SK-N-SH (cell line): ENCODE measurements around the gene GPR146. TPM values are rescaled to one million over a fixed set of nuclear protein-coding genes. Genes with fewer than 3 reads are reported as not detected.

Experiments
- CTCF ChIA-PET: fragments of 300-600, 350-600 bp; formaldehyde crosslinking; extraction: SDS; loops from one replicate; lab custom pipeline; 2021; lab: Yijun Ruan, JAX
- POLR2A ChIA-PET: fragments of 350-600 bp; sonication (Branson Sonifier 250); formaldehyde crosslinking; extraction: SDS; loops from one replicate; lab custom pipeline; 2020; ENCODE audit warnings: antibody characterized with exemption, inconsistent platforms; lab: Yijun Ruan, JAX
- DNase-seq: peaks from one replicate; pipeline ENCODE4 v3.0.0; 2012
- H2AFZ ChIP-seq: fragments of 200-600 bp; sonication (generic); 2 replicates; pipeline ENCODE4 v1.8.1; 2016; ENCODE audit warnings: antibody characterized with exemption, mild to moderate bottlenecking, low read depth
- H3F3A ChIP-seq: fragments of 200-600 bp; sonication (generic); replicated peaks from 2 replicates; pipeline ENCODE3; 2016; ENCODE audit warnings: antibody characterized with exemption, mild to moderate bottlenecking; ENCODE audit not compliant: insufficient read depth
- H3K27ac ChIP-seq, 2 experiments: fragments of 200-500 bp in 1 of 2; fragments of 200-600 bp in 1 of 2; sonication (Bioruptor generic) in 1 of 2; sonication (generic), shearing (Covaris generic) in 1 of 2; 2 replicates each; pipeline versions ENCODE4 v1.5.1 to v1.6.1; 2014 to 2016; ENCODE audit warnings: low read depth in 2 of 2, inconsistent platforms in 1 of 2, low read length in 1 of 2, mild to moderate bottlenecking in 1 of 2, mixed read lengths in 1 of 2
- H3K27me3 ChIP-seq: fragments of 200-600 bp; sonication (generic), shearing (Covaris generic); 2 replicates; pipeline ENCODE4 v1.6.1; 2016; ENCODE audit warnings: mixed run types; ENCODE audit not compliant: insufficient read depth
- H3K36me3 ChIP-seq, 2 experiments: fragments of 200-500 bp in 1 of 2; fragments of 200-600 bp in 1 of 2; sonication (Bioruptor generic) in 1 of 2; sonication (generic) in 1 of 2; replicated peaks in 1 of 2; 2 replicates each; pipeline versions ENCODE3 to v1.5.1; 2014 to 2016; ENCODE audit warnings: low read length in 1 of 2, mild to moderate bottlenecking in 1 of 2; ENCODE audit not compliant: insufficient read depth in 2 of 2, control insufficient read depth in 1 of 2
- H3K4me1 ChIP-seq, 2 experiments: fragments of 200-500 bp in 1 of 2; fragments of 200-600 bp in 1 of 2; sonication (Bioruptor generic) in 1 of 2; sonication (generic), shearing (Covaris generic) in 1 of 2; 2 replicates each; pipeline versions ENCODE4 v1.5.1 to v1.6.1; 2014 to 2016; ENCODE audit warnings: low read depth in 1 of 2, low read length in 1 of 2, mixed run types in 1 of 2; ENCODE audit not compliant: insufficient read depth in 2 of 2, control insufficient read depth in 1 of 2
- H3K4me2 ChIP-seq: fragments of 200-600 bp; sonication (generic), shearing (Covaris generic); 2 replicates; pipeline ENCODE4 v1.6.1; 2017; ENCODE audit warnings: mixed run types
- H3K4me3 ChIP-seq, 2 experiments: fragments of 200-500 bp in 1 of 2; fragments of 200-600 bp in 1 of 2; sonication (Bioruptor generic) in 1 of 2; sonication (generic), shearing (Covaris generic) in 1 of 2; 2 replicates each; pipeline versions ENCODE4 v1.5.1 to v1.8.1; 2014 to 2016; ENCODE audit warnings: low read depth in 2 of 2, inconsistent platforms in 1 of 2, low read length in 1 of 2, mild to moderate bottlenecking in 1 of 2, mixed read lengths in 1 of 2, moderate library complexity in 1 of 2
- H3K79me2 ChIP-seq: fragments of 200-600 bp; sonication (generic); 2 replicates; pipeline ENCODE4 v1.8.1; 2017; ENCODE audit warnings: mild to moderate bottlenecking; ENCODE audit not compliant: insufficient read depth
- H3K9ac ChIP-seq: fragments of 200-600 bp; sonication (generic); 2 replicates; pipeline ENCODE4 v1.6.1; 2017; ENCODE audit warnings: mixed run types
- H3K9me2 ChIP-seq: fragments of 200-600 bp; sonication (generic); 2 replicates; pipeline ENCODE4 v1.6.1; 2017; ENCODE audit warnings: mixed run types
- H3K9me3 ChIP-seq: fragments of 200-600 bp; sonication (generic); 2 replicates; pipeline ENCODE4 v1.6.1; 2017; ENCODE audit warnings: mixed run types, mild to moderate bottlenecking, moderate library complexity
- H4K20me1 ChIP-seq: fragments of 200-600 bp; sonication (generic); 2 replicates; pipeline ENCODE4 v1.6.1; 2017; ENCODE audit warnings: mild to moderate bottlenecking, mixed run types; ENCODE audit not compliant: insufficient read depth
- EZH2phosphoT487 ChIP-seq: fragments of 200-600 bp; sonication (generic); IDR thresholded peaks from 2 replicates; pipeline ENCODE4 v1.6.1; 2017; ENCODE audit warnings: low read depth, mixed run types, mild to moderate bottlenecking, antibody characterized with exemption, moderate library complexity, borderline replicate concordance
- GABPA ChIP-seq: IDR thresholded peaks from 2 replicates; pipeline ENCODE4 v1.4.0; 2012; ENCODE audit warnings: low read depth, mild to moderate bottlenecking
- IRF3 ChIP-seq: fragments of 150-350 bp; IDR thresholded peaks from 2 replicates; pipeline ENCODE4 v1.6.1; 2016; ENCODE audit warnings: mild to moderate bottlenecking, low read depth, low read length
- JUND ChIP-seq: IDR thresholded peaks from 2 replicates; pipeline ENCODE4 v1.4.0; 2012
- MEF2A ChIP-seq: IDR thresholded peaks from 2 replicates; pipeline ENCODE4 v1.4.0; 2012; ENCODE audit warnings: low read depth, borderline replicate concordance
- MXI1 ChIP-seq: IDR thresholded peaks from 2 replicates; pipeline ENCODE4 v1.6.1; 2012; ENCODE audit warnings: mild to moderate bottlenecking, low read depth, low read length, improper control_type of control experiment
- NFIC ChIP-seq: IDR thresholded peaks from 2 replicates; pipeline ENCODE4 v1.4.0; 2012; ENCODE audit warnings: borderline replicate concordance
- NRF1 ChIP-seq: IDR thresholded peaks from 2 replicates; pipeline ENCODE4 v1.6.1; 2012; ENCODE audit warnings: low read depth, mild to moderate bottlenecking, low read length
- RAD21 ChIP-seq: IDR thresholded peaks from 2 replicates; pipeline ENCODE4 v1.6.1; 2012; ENCODE audit warnings: mild to moderate bottlenecking, low read length
- RCOR1 ChIP-seq: fragments of 150-350 bp; IDR thresholded peaks from 2 replicates; pipeline ENCODE4 v1.6.1; 2017; ENCODE audit warnings: antibody characterized with exemption, low read length
- RFX5 ChIP-seq: IDR thresholded peaks from 2 replicates; pipeline ENCODE4 v1.6.1; 2012; ENCODE audit warnings: mild to moderate bottlenecking, improper control_type of control experiment, low read length
- SIN3A ChIP-seq: IDR thresholded peaks from 2 replicates; pipeline ENCODE4 v1.6.1; 2012; ENCODE audit warnings: low read depth, mild to moderate bottlenecking, low read length, moderate library complexity, borderline replicate concordance
- TAF1 ChIP-seq: IDR thresholded peaks from 2 replicates; pipeline ENCODE4 v1.6.1; 2012; ENCODE audit warnings: low read depth, mild to moderate bottlenecking, low read length, moderate library complexity, borderline replicate concordance
- TCF12 ChIP-seq: IDR thresholded peaks from 2 replicates; pipeline ENCODE4 v1.4.0; 2012
- USF1 ChIP-seq: IDR thresholded peaks from 2 replicates; pipeline ENCODE4 v1.4.0; 2012; ENCODE audit warnings: low read depth, borderline replicate concordance
- YY1 ChIP-seq: IDR thresholded peaks from 2 replicates; pipeline ENCODE4 v1.4.0; 2012; ENCODE audit warnings: low read depth, mild to moderate bottlenecking
- ZBTB33 ChIP-seq: IDR thresholded peaks from 2 replicates; pipeline ENCODE4 v1.4.0; 2012; ENCODE audit warnings: low read depth, borderline replicate concordance
- WGBS: methylation state at CpG from one replicate; pipeline ENCODE4 v1.1.6; 2017; ENCODE audit warnings: low lambda C conversion rate; 5-methylcytosine and 5-hydroxymethylcytosine counted together
- polyA plus RNA-seq, 3 experiments: library from polyadenylated mRNA; depleted of rRNA; stranded (reverse); fragments of >200 nt; gene quantifications; 2 replicates each; pipeline ENCODE4 v1.2.3, GENCODE V29; 2012
- TF ChIP-seq, protein P1 (sequence below): fragments of 200-600 bp; sonication (generic); IDR thresholded peaks from 2 replicates; pipeline ENCODE4 v1.6.1; 2017; ENCODE audit warnings: antibody characterized with exemption, mild to moderate bottlenecking, moderate library complexity
- TF ChIP-seq, protein P2 (sequence below): IDR thresholded peaks from 2 replicates; pipeline ENCODE4; 2012

The GPR146 gene
- polyA plus RNA-seq, 1 of the 3 experiments (the other 2 are of a cell fraction) = 1.4 TPM

- Histone ChIP-seq H3K4me1 (peaks cover 0 to 3% of the 10 kb centered on the region in 2 experiments; a peak in 1 of 4 replicates), H3K9me2 (no peaks in the 10 kb centered on the region), H3K4me3 (no peak overlapping the region), H3K79me2 (peaks cover 63% of the 10 kb centered on the region; the same call in 1 of the 2 replicates), H3K9me3 (no peaks in the 10 kb centered on the region), H4K20me1 (peaks cover 93% of the 10 kb centered on the region), H3F3A (peaks cover 8% of the 10 kb centered on the region), H2AFZ (no peak overlapping the region), H3K9ac (no peak overlapping the region), H3K4me2 (no peak overlapping the region), H3K27ac (no peak overlapping the region), H3K36me3 (peaks cover 16 to 19% of the 10 kb centered on the region in 2 experiments), H3K27me3 (no peaks in the 10 kb centered on the region)
- no peak for DNase-seq
- WGBS = 92% methylated on average over 11 of the region's 11 CpGs
- ChIA-PET CTCF (interaction anchor here (1.3 to 5.4 kb wide), 2 partner anchors 21 to 52 kb away, joined by 5 to 36 read pairs; no protein-coding TSS in a partner anchor), POLR2A (no interaction called here)
- TF ChIP-seq JUND (no peak), MXI1 (no peak), USF1 (no peak)
These were observed 30.8 kb upstream of the GPR146 start for GRCh38 chr7:1013581-1013980.

DNA sequence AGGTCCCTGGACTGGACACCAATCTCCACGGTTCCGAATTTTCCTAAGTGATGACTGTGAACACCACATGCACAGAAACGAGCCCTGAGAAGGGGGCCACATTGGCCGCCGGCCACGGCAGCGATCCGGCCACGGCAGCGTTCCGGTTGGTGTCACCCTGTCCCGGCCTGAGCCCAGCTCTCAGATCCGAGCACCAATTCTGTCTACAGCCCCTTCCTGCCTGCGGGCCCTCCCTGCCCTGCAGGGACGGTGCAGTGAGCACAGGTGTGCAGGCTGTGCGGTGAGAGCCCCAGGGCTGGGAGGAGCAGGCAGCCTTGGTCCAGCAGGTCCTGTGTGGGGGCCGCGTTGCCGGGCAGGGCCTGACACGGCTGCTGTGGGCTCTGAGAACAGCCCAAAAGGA lies 29.7 kb upstream of the GPR146 start:
- Histone ChIP-seq H3K9me3 (no peaks in the 10 kb centered on the region), H3K27ac (no peak overlapping the region; a peak in 1 of 4 replicates), H3K4me2 (no peak overlapping the region), H3K79me2 (peaks cover 66% of the 10 kb centered on the region; the same call in 1 of the 2 replicates), H3K4me1 (peaks cover 0 to 3% of the 10 kb centered on the region in 2 experiments; a peak in 1 of 4 replicates), H3K4me3 (no peak overlapping the region), H3K9me2 (no peaks in the 10 kb centered on the region), H3K9ac (no peak overlapping the region), H3K27me3 (no peaks in the 10 kb centered on the region), H3F3A (peaks cover under 1% of the 10 kb centered on the region), H2AFZ (no peak overlapping the region), H3K36me3 (peaks cover 13 to 14% of the 10 kb centered on the region in 2 experiments), H4K20me1 (peaks cover 91% of the 10 kb centered on the region)
- DNase-seq = no peak
- CTCF ChIA-PET = interaction anchor here (1.1 to 5.4 kb wide), 3 partner anchors 22 to 129 kb away, joined by 3 to 36 read pairs (median 5); no protein-coding TSS in a partner anchor
- POLR2A ChIA-PET = no interaction called here
- 97% methylated on average over 13 of the region's 20 CpGs for WGBS
- TF ChIP-seq ZBTB33 = no peak
- TF ChIP-seq NRF1 = no peak
- TF ChIP-seq USF1 = no peak
- TF ChIP-seq, protein P1, sequence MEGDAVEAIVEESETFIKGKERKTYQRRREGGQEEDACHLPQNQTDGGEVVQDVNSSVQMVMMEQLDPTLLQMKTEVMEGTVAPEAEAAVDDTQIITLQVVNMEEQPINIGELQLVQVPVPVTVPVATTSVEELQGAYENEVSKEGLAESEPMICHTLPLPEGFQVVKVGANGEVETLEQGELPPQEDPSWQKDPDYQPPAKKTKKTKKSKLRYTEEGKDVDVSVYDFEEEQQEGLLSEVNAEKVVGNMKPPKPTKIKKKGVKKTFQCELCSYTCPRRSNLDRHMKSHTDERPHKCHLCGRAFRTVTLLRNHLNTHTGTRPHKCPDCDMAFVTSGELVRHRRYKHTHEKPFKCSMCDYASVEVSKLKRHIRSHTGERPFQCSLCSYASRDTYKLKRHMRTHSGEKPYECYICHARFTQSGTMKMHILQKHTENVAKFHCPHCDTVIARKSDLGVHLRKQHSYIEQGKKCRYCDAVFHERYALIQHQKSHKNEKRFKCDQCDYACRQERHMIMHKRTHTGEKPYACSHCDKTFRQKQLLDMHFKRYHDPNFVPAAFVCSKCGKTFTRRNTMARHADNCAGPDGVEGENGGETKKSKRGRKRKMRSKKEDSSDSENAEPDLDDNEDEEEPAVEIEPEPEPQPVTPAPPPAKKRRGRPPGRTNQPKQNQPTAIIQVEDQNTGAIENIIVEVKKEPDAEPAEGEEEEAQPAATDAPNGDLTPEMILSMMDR = no peak
- TF ChIP-seq GABPA = no peak
- TF ChIP-seq MEF2A = no peak
- TF ChIP-seq YY1 = no peak
- no peak for TF ChIP-seq IRF3
- TF ChIP-seq TAF1 = no peak
- TF ChIP-seq, protein P2, sequence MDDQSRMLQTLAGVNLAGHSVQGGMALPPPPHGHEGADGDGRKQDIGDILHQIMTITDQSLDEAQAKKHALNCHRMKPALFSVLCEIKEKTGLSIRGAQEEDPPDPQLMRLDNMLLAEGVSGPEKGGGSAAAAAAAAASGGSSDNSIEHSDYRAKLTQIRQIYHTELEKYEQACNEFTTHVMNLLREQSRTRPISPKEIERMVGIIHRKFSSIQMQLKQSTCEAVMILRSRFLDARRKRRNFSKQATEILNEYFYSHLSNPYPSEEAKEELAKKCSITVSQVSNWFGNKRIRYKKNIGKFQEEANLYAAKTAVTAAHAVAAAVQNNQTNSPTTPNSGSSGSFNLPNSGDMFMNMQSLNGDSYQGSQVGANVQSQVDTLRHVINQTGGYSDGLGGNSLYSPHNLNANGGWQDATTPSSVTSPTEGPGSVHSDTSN = no peak
- TF ChIP-seq RFX5 = no peak
- TF ChIP-seq NFIC = no peak
- TF ChIP-seq TCF12 = no peak
- TF ChIP-seq SIN3A = no peak
- no peak for TF ChIP-seq RAD21
- TF ChIP-seq RCOR1 = no peak
- TF ChIP-seq EZH2phosphoT487 = no peak
